K562 (cell line): ENCODE results near the gene ZNF610.

Experiments
- CEBPG ChIP-seq, 3 experiments: fragments of 200-800 bp in 1 of 3; sonication (Bioruptor generic) in 1 of 3; sonication (generic) in 1 of 3; formaldehyde crosslinking in 1 of 3; IDR thresholded peaks in 2 of 3; conservative IDR thresholded peaks in 1 of 3; 2 replicates each; pipeline versions ENCODE4 v1.6.1 to v1.8.0; 2016 to 2022; ENCODE audit warnings: missing compliant biosample characterization in 2 of 3, missing genetic modification characterization in 2 of 3, mild to moderate bottlenecking in 1 of 3, missing genetic modification reagents in 1 of 3
- POLR2A ChIP-seq: fragments of 450-650 bp; conservative IDR thresholded peaks from 2 replicates; pipeline ENCODE4 v1.6.1; 2016
- POLR2B ChIP-seq: fragments of 450-650 bp; IDR thresholded peaks from 2 replicates; pipeline ENCODE4 v1.6.1; 2018; ENCODE audit warnings: low read depth; ENCODE audit not compliant: partially characterized antibody
- RBM34 ChIP-seq: fragments of 200-400 bp; formaldehyde crosslinking; IDR thresholded peaks from 2 replicates; pipeline ENCODE4 v1.6.1; 2018; ENCODE audit warnings: low read length, borderline replicate concordance; ENCODE audit not compliant: insufficient read depth
- SP1 ChIP-seq: sonication (generic); formaldehyde crosslinking; IDR thresholded peaks from 2 replicates; pipeline ENCODE4 v1.8.1; 2022; ENCODE audit warnings: mild to moderate bottlenecking, missing genetic modification reagents
- TCF3 ChIP-seq: sonication (generic); formaldehyde crosslinking; IDR thresholded peaks from 2 replicates; pipeline ENCODE4 v1.4.0; 2020; ENCODE audit warnings: mild to moderate bottlenecking, missing genetic modification reagents
- TRIM24 ChIP-seq, 2 experiments: fragments of 450-650 bp; IDR thresholded peaks; 2 replicates each; pipeline ENCODE4 v1.6.1; 2016
- ZNF217 ChIP-seq: sonication (generic); formaldehyde crosslinking; IDR thresholded peaks from 2 replicates; pipeline ENCODE4 v1.8.0; 2022; ENCODE audit warnings: mild to moderate bottlenecking, missing genetic modification reagents
- ZNF24 ChIP-seq: fragments of 450-650 bp; IDR thresholded peaks from 2 replicates; pipeline ENCODE4 v1.6.1; 2016
- TF ChIP-seq, protein P1 (sequence below): sonication (generic); formaldehyde crosslinking; IDR thresholded peaks from 2 replicates; pipeline ENCODE4 v1.4.0; 2020; ENCODE audit warnings: mild to moderate bottlenecking, missing genetic modification reagents
- TF ChIP-seq, protein P2 (sequence below), 3 experiments: IDR thresholded peaks in 2 of 3; conservative IDR thresholded peaks in 1 of 3; 2 replicates each; pipeline ENCODE4 v1.5.1; 2011 to 2012; ENCODE audit warnings: low read length in 3 of 3, mild to moderate bottlenecking in 3 of 3, control low read depth in 2 of 3, improper control_type of control experiment in 1 of 3, inconsistent platforms in 1 of 3, low read depth in 1 of 3, mixed read lengths in 1 of 3, moderate library complexity in 1 of 3; ENCODE audit not compliant: insufficient read depth in 2 of 3
- TF ChIP-seq, protein P3 (sequence below): sonication (generic); formaldehyde crosslinking; IDR thresholded peaks from 2 replicates; pipeline ENCODE4 v1.9.0; 2022; ENCODE audit warnings: mild to moderate bottlenecking, missing genetic modification reagents

DNA sequence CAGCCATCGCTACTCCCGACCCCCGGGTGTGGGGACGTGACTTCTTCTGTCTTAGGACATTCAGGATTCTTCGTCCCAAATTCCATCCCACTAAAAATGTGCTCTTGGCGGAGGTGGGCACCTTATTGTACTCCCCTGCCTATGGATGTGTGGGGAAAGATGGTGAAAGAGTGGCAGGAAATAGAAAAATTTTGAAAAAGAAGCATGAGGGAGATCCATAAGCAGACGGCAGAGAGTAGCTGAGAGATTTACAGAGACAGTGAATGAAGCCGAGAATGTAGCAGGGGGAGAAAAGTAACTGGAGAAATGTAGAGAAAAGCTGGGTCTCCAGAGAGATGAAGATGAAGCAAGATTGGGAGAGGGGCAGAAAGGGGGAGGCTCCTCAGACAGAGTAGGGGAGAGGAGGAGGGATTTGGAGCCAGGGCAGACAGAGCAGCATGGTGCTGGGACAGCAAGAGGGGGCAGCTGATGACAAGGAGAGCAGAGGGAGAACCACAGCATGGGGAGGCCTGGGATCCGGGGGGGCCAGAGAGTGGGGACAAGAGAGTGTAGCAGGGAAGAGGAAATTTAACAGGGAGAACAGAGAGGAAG, 843 bp downstream of the ZNF610 start:
- TF ChIP-seq ZNF24 (no peak), POLR2B (no peak), CEBPG (CRISPR knock-in tag; IDR thresholded peaks at IDR 0.05) (no peak), CEBPG (tag; conservative IDR thresholded peaks at IDR 0.05 in 1 of 2, IDR thresholded peaks at IDR 0.05 in 1 of 2) (no peak), POLR2A (no peak), RBM34 (no peak), TRIM24 (IDR thresholded peaks at IDR 0.05) (no peak), SP1 (CRISPR knock-in tag) (no peak), TCF3 (CRISPR knock-in tag) (no peak), ZNF217 (no peak)
- TF ChIP-seq, protein P1, sequence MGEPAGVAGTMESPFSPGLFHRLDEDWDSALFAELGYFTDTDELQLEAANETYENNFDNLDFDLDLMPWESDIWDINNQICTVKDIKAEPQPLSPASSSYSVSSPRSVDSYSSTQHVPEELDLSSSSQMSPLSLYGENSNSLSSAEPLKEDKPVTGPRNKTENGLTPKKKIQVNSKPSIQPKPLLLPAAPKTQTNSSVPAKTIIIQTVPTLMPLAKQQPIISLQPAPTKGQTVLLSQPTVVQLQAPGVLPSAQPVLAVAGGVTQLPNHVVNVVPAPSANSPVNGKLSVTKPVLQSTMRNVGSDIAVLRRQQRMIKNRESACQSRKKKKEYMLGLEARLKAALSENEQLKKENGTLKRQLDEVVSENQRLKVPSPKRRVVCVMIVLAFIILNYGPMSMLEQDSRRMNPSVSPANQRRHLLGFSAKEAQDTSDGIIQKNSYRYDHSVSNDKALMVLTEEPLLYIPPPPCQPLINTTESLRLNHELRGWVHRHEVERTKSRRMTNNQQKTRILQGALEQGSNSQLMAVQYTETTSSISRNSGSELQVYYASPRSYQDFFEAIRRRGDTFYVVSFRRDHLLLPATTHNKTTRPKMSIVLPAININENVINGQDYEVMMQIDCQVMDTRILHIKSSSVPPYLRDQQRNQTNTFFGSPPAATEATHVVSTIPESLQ (CRISPR knock-in tag), result no peak
- TF ChIP-seq, protein P2, sequence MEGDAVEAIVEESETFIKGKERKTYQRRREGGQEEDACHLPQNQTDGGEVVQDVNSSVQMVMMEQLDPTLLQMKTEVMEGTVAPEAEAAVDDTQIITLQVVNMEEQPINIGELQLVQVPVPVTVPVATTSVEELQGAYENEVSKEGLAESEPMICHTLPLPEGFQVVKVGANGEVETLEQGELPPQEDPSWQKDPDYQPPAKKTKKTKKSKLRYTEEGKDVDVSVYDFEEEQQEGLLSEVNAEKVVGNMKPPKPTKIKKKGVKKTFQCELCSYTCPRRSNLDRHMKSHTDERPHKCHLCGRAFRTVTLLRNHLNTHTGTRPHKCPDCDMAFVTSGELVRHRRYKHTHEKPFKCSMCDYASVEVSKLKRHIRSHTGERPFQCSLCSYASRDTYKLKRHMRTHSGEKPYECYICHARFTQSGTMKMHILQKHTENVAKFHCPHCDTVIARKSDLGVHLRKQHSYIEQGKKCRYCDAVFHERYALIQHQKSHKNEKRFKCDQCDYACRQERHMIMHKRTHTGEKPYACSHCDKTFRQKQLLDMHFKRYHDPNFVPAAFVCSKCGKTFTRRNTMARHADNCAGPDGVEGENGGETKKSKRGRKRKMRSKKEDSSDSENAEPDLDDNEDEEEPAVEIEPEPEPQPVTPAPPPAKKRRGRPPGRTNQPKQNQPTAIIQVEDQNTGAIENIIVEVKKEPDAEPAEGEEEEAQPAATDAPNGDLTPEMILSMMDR (IDR thresholded peaks at IDR 0.05 in 2 of 3, conservative IDR thresholded peaks at IDR 0.05 in 1 of 3; ENCODE audit: insufficient read depth in 2 of 3, low read depth in 1 of 3, low read length in 3 of 3), result no peak
- TF ChIP-seq, protein P3, sequence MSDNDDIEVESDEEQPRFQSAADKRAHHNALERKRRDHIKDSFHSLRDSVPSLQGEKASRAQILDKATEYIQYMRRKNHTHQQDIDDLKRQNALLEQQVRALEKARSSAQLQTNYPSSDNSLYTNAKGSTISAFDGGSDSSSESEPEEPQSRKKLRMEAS (CRISPR knock-in tag), result no peak
